Measurements from ENCODE around the gene CD4.

DNA sequence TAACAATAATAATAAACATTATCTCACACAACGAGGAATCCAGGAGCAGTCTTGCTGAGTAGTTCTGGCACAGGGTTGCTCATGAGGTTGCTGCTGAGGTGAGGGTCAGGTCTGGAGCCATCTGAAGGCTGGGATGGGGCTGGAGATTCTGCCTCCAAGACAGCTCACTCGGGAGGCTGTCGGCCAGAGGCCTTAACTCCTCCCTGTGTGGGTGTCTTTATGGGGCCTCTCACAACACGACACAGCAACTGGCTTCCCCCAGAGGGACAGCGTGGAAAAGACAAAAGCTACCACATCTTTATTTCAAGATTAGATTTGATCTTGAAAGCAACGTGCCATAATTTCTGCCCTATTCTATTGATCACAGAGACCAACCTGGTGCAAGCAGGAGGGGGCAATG is 7.2 kb upstream of the CD4 start:
- TF ChIP-seq POLR2AphosphoS5 (IDR thresholded peaks at IDR 0.05; ENCODE audit: low read depth, low read length) = no peak
- TF ChIP-seq POLR2A (IDR thresholded peaks at IDR 0.05; ENCODE audit: low read depth, low read length) = no peak
- no peak for TF ChIP-seq TAF1 (IDR thresholded peaks at IDR 0.05; ENCODE audit: borderline replicate concordance, low read depth, low read length)
